Fibroblast of the conjunctiva (primary cell): ENCODE data around the gene COL26A1.

Source experiments
- DNase-seq: peaks from one replicate; pipeline ENCODE4 v3.0.0-alpha.2; 2010; ENCODE audit warnings: low read depth

Gene COL26A1

DNA sequence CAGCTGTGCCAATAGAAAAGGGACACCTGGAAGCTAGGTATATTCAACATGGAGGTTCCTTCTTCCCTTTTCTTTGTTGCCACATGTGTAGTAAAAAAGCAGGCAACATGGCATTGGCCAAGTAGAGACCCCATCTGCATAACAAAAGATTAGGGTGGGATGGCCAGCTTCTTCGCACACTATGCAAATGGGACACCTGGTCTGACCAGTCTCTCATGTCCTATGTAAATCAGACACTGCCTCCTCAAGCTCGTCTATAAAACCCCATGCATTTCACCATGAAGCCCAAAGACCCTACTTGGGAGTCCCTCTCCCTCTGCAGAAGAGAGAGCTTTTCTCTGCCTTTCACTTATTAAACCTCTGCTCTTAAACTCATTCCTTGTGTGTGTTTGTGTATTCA lies 212.5 kb downstream of the COL26A1 start:
- DNase-seq, result no peak

DNA sequence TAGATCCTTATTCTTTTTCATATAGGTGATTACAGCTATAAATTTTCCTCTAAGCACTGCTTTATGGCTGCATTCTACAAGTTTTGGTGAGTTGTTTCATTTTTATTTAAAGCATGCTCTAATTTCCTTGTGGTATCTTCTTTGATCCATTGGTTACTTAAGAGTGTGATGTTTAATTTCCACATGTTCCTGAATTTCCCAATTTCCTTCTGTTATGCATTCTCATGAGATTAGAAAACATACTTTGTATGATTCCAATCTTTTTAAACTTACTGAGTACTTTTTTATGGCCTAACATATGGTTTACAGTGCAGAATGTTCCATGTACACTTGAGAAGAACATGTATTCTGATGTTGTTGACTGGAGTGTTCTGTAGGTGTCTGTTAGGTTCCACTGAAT lies 213.0 kb downstream of the COL26A1 start:
- no peak for DNase-seq

DNA sequence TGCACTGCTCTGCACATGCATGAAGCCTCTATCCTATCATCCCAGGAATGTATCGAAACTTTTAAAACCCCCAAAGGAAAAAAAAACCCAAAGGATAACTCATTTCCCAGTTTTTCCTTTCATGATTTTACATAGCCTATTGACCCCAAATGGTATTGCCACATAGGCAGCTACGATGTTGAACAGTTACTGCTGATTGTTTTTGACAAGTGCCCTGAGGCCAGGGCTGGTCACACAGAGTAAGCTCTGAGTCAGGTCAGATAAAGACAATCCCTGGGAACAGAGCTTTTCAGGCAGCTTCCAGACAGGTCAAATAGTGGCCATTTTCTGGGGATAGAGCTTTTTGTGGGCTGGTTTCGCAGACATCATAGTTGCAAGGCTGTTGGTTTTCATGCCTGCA lies 214.3 kb downstream of the COL26A1 start:
- no peak for DNase-seq

GRCh38 chr7:101578552-101578951 lies 215.9 kb downstream of the COL26A1 start:
- no peak for DNase-seq

- DNase-seq, result no peak
Measured at GRCh38 chr7:101580596-101580995, 217.9 kb downstream of the COL26A1 start.

DNA sequence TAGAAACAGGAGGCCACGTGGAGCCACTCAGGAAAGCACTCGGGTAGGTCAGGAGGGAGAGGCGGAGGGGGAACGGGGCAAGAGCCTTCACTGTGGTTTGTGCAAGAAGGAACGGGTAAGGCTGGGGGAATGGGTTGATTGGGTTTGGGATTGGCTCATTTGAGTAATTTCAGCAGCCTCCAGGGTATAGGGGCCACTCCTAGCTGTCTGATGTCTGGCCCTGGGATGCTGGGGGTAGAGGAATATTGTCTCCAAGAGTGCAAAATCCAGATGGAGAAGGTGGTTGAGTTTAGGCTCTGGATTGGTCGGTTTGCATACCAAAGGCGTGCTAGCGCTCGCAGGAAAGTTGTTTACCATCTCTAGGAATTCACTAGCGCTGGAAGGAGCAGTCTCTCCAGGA lies 219.2 kb downstream of the COL26A1 start:
- no peak for DNase-seq

- DNase-seq, result no peak
Measured at GRCh38 chr7:101582971-101583370, 220.3 kb downstream of the COL26A1 start.

- DNase-seq, result no peak
Measured at GRCh38 chr7:101586078-101586905, 223.6 kb downstream of the COL26A1 start.

- DNase-seq, result no peak
Measured at GRCh38 chr7:101586906-101587677, 224.4 kb downstream of the COL26A1 start.

DNA sequence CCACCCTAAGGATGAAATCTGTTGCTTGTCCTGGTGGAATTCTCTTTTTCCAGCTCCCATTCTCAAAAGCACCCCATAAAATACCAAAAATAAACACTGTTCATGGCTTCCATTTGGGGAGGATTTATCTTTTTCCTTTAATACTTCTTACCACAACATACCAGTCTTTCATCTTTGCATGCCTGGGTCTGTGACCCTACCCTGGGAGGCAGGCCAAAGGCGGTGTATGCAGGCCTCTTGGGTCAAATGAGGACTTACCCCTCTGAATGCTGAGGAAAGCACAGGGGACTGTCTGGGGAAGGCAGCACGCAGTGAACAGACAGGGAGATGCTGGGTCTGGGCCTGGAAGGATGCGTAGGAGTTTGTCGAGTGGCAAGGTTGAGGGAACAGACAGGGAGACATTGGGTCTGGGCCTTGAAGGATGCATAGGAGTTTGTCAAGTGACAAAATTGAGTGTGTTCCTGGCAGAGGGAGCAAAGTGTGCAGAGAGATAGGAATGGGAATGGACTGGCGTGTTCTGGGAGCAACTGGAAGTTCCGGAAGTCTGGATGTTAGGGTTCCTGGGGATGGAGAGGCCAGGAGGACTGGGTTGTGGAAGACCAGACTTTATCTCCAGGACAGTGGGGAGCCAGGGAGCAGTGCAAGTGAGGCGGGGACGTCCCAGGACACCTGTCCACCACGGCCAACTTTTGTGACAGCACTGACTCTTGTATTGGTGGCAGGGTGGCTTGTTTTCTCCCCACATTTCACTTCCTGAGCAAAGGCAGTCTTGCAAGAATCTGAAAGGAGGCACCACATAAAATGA lies 225.7 kb downstream of the COL26A1 start:
- no peak for DNase-seq

- DNase-seq, result no peak
Measured at GRCh38 chr7:101589052-101589451, 226.4 kb downstream of the COL26A1 start.

DNA sequence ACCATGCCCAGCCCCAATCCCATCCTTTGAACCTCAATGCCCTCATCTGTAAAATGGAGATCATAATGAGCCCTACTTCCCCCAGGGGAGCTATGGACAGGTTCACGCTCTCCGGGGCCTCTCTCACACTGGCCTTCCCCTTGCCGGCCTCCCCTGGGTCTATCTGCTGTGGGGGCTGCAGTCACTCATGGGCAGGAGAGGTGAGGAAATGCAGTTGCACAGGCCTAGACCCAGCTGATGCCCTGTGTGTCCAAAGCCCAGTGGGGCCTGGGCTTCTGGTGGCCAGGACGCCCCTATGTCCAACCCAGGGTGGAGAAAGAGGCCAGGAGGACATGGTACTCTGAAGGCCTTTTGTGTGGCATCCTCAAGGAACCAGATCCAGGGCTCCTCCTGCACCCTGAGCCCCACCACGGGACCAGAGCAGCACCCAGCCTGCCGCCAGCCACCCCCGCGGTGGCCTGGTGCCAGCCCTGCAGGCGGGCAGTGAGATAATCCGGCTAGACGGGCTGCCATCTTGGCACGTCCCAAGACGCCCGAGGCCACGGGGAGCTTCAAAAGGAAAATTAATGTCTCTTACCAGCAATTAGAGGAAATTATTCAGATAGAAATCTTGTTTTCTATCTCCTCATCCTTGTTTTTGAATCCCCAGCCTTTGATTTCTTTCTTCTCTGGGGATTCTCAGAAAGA lies 227.4 kb downstream of the COL26A1 start:
- DNase-seq, result no peak

GRCh38 chr7:101590663-101591435 lies 228.2 kb downstream of the COL26A1 start:
- DNase-seq, result no peak

GRCh38 chr7:101591504-101591903 lies 228.8 kb downstream of the COL26A1 start:
- no peak for DNase-seq

DNA sequence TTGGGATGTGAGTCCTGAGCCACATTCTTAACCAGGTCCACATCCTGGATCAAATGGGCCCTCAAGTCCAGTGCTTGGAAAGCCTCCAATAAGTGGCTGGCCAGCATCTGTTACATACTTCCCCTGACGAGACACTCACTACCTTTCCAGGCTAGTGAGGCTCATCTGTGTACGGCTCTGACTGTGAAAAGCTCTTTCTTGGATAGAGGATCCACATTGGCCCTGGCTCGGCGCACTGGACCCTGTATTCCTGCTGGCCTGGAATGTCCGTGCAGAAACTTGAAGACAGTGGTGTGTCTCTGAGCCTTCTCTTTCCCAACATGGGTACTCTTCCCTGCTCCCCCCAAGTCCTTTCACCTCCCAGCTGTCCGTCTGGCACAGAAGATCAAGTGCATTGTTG lies 230.9 kb downstream of the COL26A1 start:
- DNase-seq, result no peak

- DNase-seq, result no peak
Measured at GRCh38 chr7:101594790-101595189, 232.1 kb downstream of the COL26A1 start.

DNA sequence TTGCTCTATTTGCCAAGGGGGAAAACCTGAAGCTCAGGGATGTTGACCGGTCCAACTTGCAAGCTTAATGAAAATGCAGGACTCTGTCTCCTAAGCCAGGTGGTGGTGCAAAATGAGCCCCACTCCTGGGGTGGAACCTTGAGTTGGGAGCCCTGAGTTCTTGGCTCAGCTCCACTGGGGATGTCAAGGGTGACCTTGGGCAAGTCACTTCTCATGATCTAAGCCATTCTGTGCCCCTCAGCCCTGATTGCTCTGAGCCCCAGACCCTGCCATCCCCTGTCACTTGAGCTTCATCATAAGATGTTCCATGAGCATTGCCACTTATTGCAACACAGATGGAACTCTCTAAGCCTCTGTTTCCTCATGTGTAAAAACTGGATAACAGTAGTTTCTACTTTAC lies 232.6 kb downstream of the COL26A1 start:
- no peak for DNase-seq

DNA sequence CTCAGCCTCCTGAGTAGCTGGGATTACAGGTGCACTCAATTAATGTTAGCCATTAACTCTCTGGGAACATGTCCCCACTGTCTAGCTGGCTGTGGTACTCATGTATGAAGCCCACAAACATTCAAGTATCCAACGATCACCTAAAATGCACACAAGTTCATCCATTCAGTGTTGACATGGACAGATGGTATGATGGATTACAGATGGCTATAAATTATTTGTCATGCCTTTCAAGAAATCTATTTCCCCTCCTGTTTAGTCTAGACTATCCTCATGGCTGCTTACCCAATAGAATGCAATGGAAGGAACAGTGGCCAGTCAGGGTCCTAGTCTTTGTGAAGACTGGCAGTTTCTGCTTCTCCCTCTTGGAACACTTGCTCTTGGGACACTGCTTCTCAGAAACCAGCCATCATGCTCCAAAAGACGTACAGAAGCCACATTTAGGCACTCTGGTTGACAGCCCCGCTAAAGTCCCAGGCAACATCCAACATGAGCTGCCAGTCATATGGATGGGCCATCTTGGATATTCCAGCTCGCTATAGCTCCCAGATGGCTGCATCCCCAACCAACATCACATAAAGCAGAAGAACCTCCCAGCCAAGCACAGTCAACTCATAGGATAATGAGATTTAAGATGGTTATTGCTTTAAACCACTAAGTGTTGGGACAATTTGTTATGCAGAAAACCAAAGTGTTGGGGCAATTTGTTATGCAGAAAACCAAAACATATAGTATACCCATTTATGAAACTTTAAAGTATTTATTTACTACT lies 233.3 kb downstream of the COL26A1 start:
- DNase-seq, result no peak

DNA sequence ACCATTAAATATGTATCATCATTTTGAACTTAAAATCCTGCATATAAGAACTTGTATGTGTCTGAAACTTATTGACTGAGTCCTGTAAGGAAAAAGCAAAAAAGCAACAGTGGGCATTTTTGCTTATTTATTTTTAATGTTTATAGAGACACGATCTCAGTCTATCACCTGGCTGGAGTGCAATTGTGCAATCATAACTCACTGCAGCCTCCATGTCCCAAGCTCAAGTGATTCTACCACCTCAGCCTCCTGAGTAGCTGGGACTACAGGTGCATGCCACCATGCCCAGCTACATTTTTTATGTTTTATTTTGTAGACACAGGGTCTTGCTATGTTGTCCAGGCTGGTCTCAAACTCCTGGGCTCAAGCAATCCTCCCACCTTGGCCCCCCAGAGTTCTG lies 234.2 kb downstream of the COL26A1 start:
- no peak for DNase-seq

GRCh38 chr7:101597941-101598340 lies 235.3 kb downstream of the COL26A1 start:
- DNase-seq, result no peak
